C1 segment of cervical spinal cord (tissue), 14 donors: ENCODE measurements around the gene TCF15.
A peak's percentile ranks its signal among the peaks of the same experiment; 100 is the strongest.
"Not testable (repeated sequence)": the region's sequence is repeated elsewhere in the genome, so short reads cannot be mapped to it uniquely, and the experiment has no call there.

Experiments used
- DNase-seq, 14 donors: peaks; one replicate each; lab custom pipeline; 2025; lab: John Stamatoyannopoulos, UW

The TCF15 gene

GRCh38 chr20:642398-643174, 32.5 kb upstream of the TCF15 start:
- peak in 8 of 14 donors; percentile 3 to 31 (median 14) for DNase-seq

- DNase-seq: not testable (repeated sequence)
These were observed 31.9 kb upstream of the TCF15 start for GRCh38 chr20:642013-642397.

- no peak for DNase-seq
These were observed 31.4 kb upstream of the TCF15 start for GRCh38 chr20:641516-641875.

- no peak for DNase-seq
These were observed 30.8 kb upstream of the TCF15 start for GRCh38 chr20:640674-641515.

- no peak for DNase-seq
These were observed 28.5 kb upstream of the TCF15 start for GRCh38 chr20:638579-638978.

- no peak for DNase-seq
These were observed 27.4 kb upstream of the TCF15 start for GRCh38 chr20:637559-637958.

- no peak for DNase-seq
These were observed 25.8 kb upstream of the TCF15 start for GRCh38 chr20:635893-636338.

- no peak for DNase-seq
These were observed 25.2 kb upstream of the TCF15 start for GRCh38 chr20:635028-635892.

GRCh38 chr20:634148-634925, 24.2 kb upstream of the TCF15 start:
- DNase-seq: peak in 6 of 14 donors; percentile 2 to 50 (median 9)

- no peak for DNase-seq
These were observed 21.0 kb upstream of the TCF15 start for GRCh38 chr20:631101-631500.

- no peak for DNase-seq
These were observed 16.5 kb upstream of the TCF15 start for GRCh38 chr20:626579-626978.

- DNase-seq: no peak
These were observed 15.3 kb upstream of the TCF15 start for GRCh38 chr20:625360-625932.

- DNase-seq: no peak
These were observed 13.6 kb upstream of the TCF15 start for GRCh38 chr20:623704-624103.

- DNase-seq: no peak
These were observed 12.9 kb upstream of the TCF15 start for GRCh38 chr20:623021-623420.

- no peak for DNase-seq
These were observed 12.1 kb upstream of the TCF15 start for GRCh38 chr20:622161-622560.

- no peak for DNase-seq
These were observed 11.1 kb upstream of the TCF15 start for GRCh38 chr20:621125-621756.

- no peak for DNase-seq
These were observed 10.1 kb upstream of the TCF15 start for GRCh38 chr20:620246-620645.

- no peak for DNase-seq
These were observed 8.9 kb upstream of the TCF15 start for GRCh38 chr20:618980-619379.

GRCh38 chr20:617934-618690, 8.0 kb upstream of the TCF15 start:
- no peak for DNase-seq

- no peak for DNase-seq
These were observed 5.4 kb upstream of the TCF15 start for GRCh38 chr20:615514-615913.
